H1 (cell line): ENCODE data around the gene AGAP1. TPM values are rescaled to one million over a fixed set of nuclear protein-coding genes. Genes with fewer than 3 reads are reported as not detected.

Experiments used
- CTCF ChIA-PET: fragments of 300-600 bp; sonication (Branson Sonifier 250); formaldehyde crosslinking; loops from one replicate; lab custom pipeline; 2021; ENCODE audit not compliant: partially characterized antibody; lab: Charles Lee
- POLR2A ChIA-PET: fragments of 300-600 bp; sonication (Branson Sonifier 250); formaldehyde crosslinking; loops from one replicate; lab custom pipeline; 2021; ENCODE audit warnings: inconsistent platforms; ENCODE audit not compliant: partially characterized antibody; lab: Charles Lee
- DNase-seq, 2 experiments: peaks; one replicate each; pipeline versions ENCODE4 v3.0.0 to v3.0.0-alpha.2; 2010 to 2022; ENCODE audit warnings: low spot score in 2 of 2, low read depth in 1 of 2, mixed read lengths in 1 of 2
- FAIRE-seq: peaks from 2 replicates; lab custom pipeline; 2011; peaks lifted over from hg19 to GRCh38; lab: Jason Lieb, UNC
- H2AFZ ChIP-seq: 2 replicates; pipeline ENCODE4 v1.8.1; 2012; ENCODE audit warnings: low read length, inconsistent platforms
- H2AK5ac ChIP-seq: 2 replicates; pipeline ENCODE4 v1.6.1; 2013; ENCODE audit warnings: low read depth, low read length
- H2BK120ac ChIP-seq: replicated peaks from 2 replicates; pipeline ENCODE3; 2013; ENCODE audit warnings: low read depth, low read length, inconsistent platforms
- H2BK12ac ChIP-seq: 2 replicates; pipeline ENCODE4 v1.6.1; 2013; ENCODE audit warnings: low read depth, low read length
- H2BK15ac ChIP-seq: 2 replicates; pipeline ENCODE4 v1.6.1; 2013; ENCODE audit warnings: low read length
- H2BK20ac ChIP-seq: 2 replicates; pipeline ENCODE4 v1.6.1; 2013; ENCODE audit warnings: low read length
- H2BK5ac ChIP-seq: 2 replicates; pipeline ENCODE4 v1.6.1; 2013; ENCODE audit warnings: low read depth, low read length
- H3K14ac ChIP-seq: 2 replicates; pipeline ENCODE4 v1.6.1; 2013; ENCODE audit warnings: inconsistent platforms; ENCODE audit not compliant: insufficient read length
- H3K18ac ChIP-seq: 2 replicates; pipeline ENCODE4 v1.6.1; 2013; ENCODE audit warnings: low read length; ENCODE audit errors: extremely low read depth
- H3K23ac ChIP-seq: 2 replicates; pipeline ENCODE4 v1.6.1; 2013; ENCODE audit warnings: inconsistent platforms; ENCODE audit not compliant: insufficient read length
- H3K23me2 ChIP-seq: 2 replicates; pipeline ENCODE4 v1.6.1; 2013; ENCODE audit warnings: low read depth, low read length
- H3K27ac ChIP-seq: 2 replicates; pipeline ENCODE4 v1.6.1; 2011; ENCODE audit warnings: low read depth, low read length, inconsistent platforms
- H3K27me3 ChIP-seq, 4 experiments: replicated peaks in 1 of 4; 1 replicate in 1 of 4; 2 replicates in 3 of 4; pipeline versions ENCODE4 v1.6.1 to v1.8.1; 2011 to 2013; ENCODE audit warnings: low read length in 3 of 4, mild to moderate bottlenecking in 3 of 4, inconsistent platforms in 2 of 4, mixed read lengths in 2 of 4, moderate library complexity in 1 of 4; ENCODE audit not compliant: control insufficient read depth in 3 of 4, insufficient read depth in 3 of 4; ENCODE audit errors: extremely low read depth in 1 of 4
- H3K36me3 ChIP-seq, 4 experiments: 2 replicates each; pipeline versions ENCODE4 v1.6.1 to v1.8.1; 2011 to 2013; ENCODE audit warnings: mild to moderate bottlenecking in 4 of 4, low read length in 3 of 4, moderate library complexity in 2 of 4, control low read depth in 1 of 4, inconsistent platforms in 1 of 4; ENCODE audit not compliant: insufficient read depth in 4 of 4, control insufficient read depth in 2 of 4
- H3K4ac ChIP-seq: replicated peaks from 2 replicates; pipeline ENCODE3; 2013; ENCODE audit warnings: low read length, low read depth, mixed read lengths, inconsistent platforms; ENCODE audit not compliant: insufficient read length
- H3K4me1 ChIP-seq, 4 experiments: replicated peaks in 1 of 4; 1 replicate in 1 of 4; 2 replicates in 3 of 4; pipeline versions ENCODE4 v1.6.1 to v1.8.1; 2011 to 2013; ENCODE audit warnings: low read length in 3 of 4, inconsistent platforms in 2 of 4, mixed read lengths in 1 of 4; ENCODE audit not compliant: insufficient read depth in 4 of 4, control insufficient read depth in 3 of 4
- H3K4me2 ChIP-seq, 2 experiments: 2 replicates each; pipeline versions ENCODE4 v1.6.1 to v1.8.1; 2011 to 2013; ENCODE audit warnings: low read depth in 2 of 2, low read length in 2 of 2, control low read depth in 1 of 2, inconsistent platforms in 1 of 2, mild to moderate bottlenecking in 1 of 2; ENCODE audit not compliant: insufficient read depth in 1 of 2
- H3K4me3 ChIP-seq, 4 experiments: fragments of 200-600, 300-600 bp in 1 of 4; sonication (generic), shearing (Covaris generic), sonication (Bioruptor Twin) in 1 of 4; 2 replicates each; pipeline versions ENCODE4 v1.5.1 to v1.8.1; 2011 to 2016; ENCODE audit warnings: low read length in 4 of 4, low read depth in 3 of 4, control low read depth in 2 of 4, inconsistent platforms in 2 of 4, mild to moderate bottlenecking in 2 of 4, mixed read lengths in 1 of 4, moderate library complexity in 1 of 4; ENCODE audit not compliant: insufficient read depth in 2 of 4; ENCODE audit errors: extremely low read depth in 1 of 4
- H3K56ac ChIP-seq: replicated peaks from 2 replicates; pipeline ENCODE3; 2013; ENCODE audit warnings: low read depth, mild to moderate bottlenecking, mixed read lengths, low read length, inconsistent platforms; ENCODE audit not compliant: insufficient read length
- H3K79me1 ChIP-seq: 2 replicates; pipeline ENCODE4 v1.6.1; 2013; ENCODE audit warnings: low read depth, low read length, control low read depth
- H3K79me2 ChIP-seq, 2 experiments: 2 replicates each; pipeline versions ENCODE4 v1.6.1 to v1.8.1; 2012 to 2013; ENCODE audit warnings: low read length in 2 of 2, mild to moderate bottlenecking in 2 of 2, inconsistent platforms in 1 of 2; ENCODE audit not compliant: insufficient read depth in 2 of 2, control insufficient read depth in 1 of 2
- H3K9ac ChIP-seq, 4 experiments: replicated peaks in 1 of 4; 1 replicate in 1 of 4; 2 replicates in 3 of 4; pipeline versions ENCODE4 v1.6.1 to v1.8.1; 2011 to 2013; ENCODE audit warnings: low read depth in 3 of 4, low read length in 3 of 4, control low read depth in 2 of 4, mild to moderate bottlenecking in 2 of 4, moderate library complexity in 2 of 4, inconsistent platforms in 1 of 4; ENCODE audit errors: extremely low read depth in 1 of 4
- H3K9me3 ChIP-seq, 2 experiments: 2 replicates each; pipeline versions ENCODE4 v1.6.1 to v1.8.1; 2012 to 2013; ENCODE audit warnings: mild to moderate bottlenecking in 2 of 2, moderate library complexity in 2 of 2, control low read depth in 1 of 2, inconsistent platforms in 1 of 2, low read depth in 1 of 2, low read length in 1 of 2, mixed read lengths in 1 of 2; ENCODE audit not compliant: insufficient read depth in 2 of 2
- H4K20me1 ChIP-seq, 2 experiments: replicated peaks in 1 of 2; 2 replicates each; pipeline versions ENCODE3 to v1.8.1; 2011 to 2013; ENCODE audit warnings: inconsistent platforms in 2 of 2, low read length in 2 of 2, mild to moderate bottlenecking in 1 of 2; ENCODE audit not compliant: insufficient read depth in 2 of 2, control insufficient read depth in 1 of 2
- H4K5ac ChIP-seq: 2 replicates; pipeline ENCODE4 v1.6.1; 2013; ENCODE audit warnings: low read length, low read depth, mixed read lengths, inconsistent platforms; ENCODE audit not compliant: insufficient read length
- H4K8ac ChIP-seq: 2 replicates; pipeline ENCODE4 v1.8.0; 2013; ENCODE audit warnings: mild to moderate bottlenecking, moderate library complexity, low read length, inconsistent platforms; ENCODE audit not compliant: insufficient read depth; ENCODE audit errors: extremely low read depth
- H4K91ac ChIP-seq: replicated peaks from 2 replicates; pipeline ENCODE3; 2013; ENCODE audit warnings: low read length, mixed read lengths, inconsistent platforms; ENCODE audit not compliant: insufficient read length
- BRCA1 ChIP-seq: IDR thresholded peaks from 2 replicates; pipeline ENCODE4 v1.6.1; 2012; ENCODE audit warnings: low read depth, low read length, improper control_type of control experiment
- CBX5 ChIP-seq: fragments of 300-800, 300-1000 bp; sonication (generic); IDR thresholded peaks from 2 replicates; pipeline ENCODE4 v1.7.1; 2016; ENCODE audit warnings: antibody characterized with exemption, low read length, low read depth
- CHD1 ChIP-seq: IDR thresholded peaks from 2 replicates; pipeline ENCODE4 v1.6.1; 2012; ENCODE audit warnings: low read depth, low read length, improper control_type of control experiment
- KDM4A ChIP-seq: IDR thresholded peaks from one replicate; pipeline ENCODE4 v1.7.1; 2012; ENCODE audit warnings: low read depth, mild to moderate bottlenecking, moderate library complexity, low read length, inconsistent platforms; ENCODE audit not compliant: severe bottlenecking
- NRF1 ChIP-seq: IDR thresholded peaks from 2 replicates; pipeline ENCODE4 v1.6.1; 2011; ENCODE audit warnings: mild to moderate bottlenecking, low read depth, low read length, improper control_type of control experiment
- SIN3A ChIP-seq, 2 experiments: IDR thresholded peaks in 1 of 2; conservative IDR thresholded peaks in 1 of 2; 2 replicates each; pipeline ENCODE4 v1.6.1; 2011 to 2012; ENCODE audit warnings: low read length in 2 of 2, improper control_type of control experiment in 1 of 2, low read depth in 1 of 2, mild to moderate bottlenecking in 1 of 2
- TAF1 ChIP-seq: IDR thresholded peaks from 2 replicates; pipeline ENCODE4 v1.6.1; 2011; ENCODE audit warnings: mild to moderate bottlenecking, low read depth, low read length
- WGBS, 2 experiments: shearing (Covaris generic) in 1 of 2; methylation state at CpG; one replicate each; pipeline versions ENCODE4 v1.1.6 to v1.1.7; 2013 to 2015; ENCODE audit warnings: low lambda C conversion rate in 2 of 2, mixed read lengths in 2 of 2, inconsistent platforms in 1 of 2, low coverage in 1 of 2, missing lambda C conversion rate in 1 of 2; ENCODE audit not compliant: insufficient replicate concordance in 2 of 2, insufficient coverage in 1 of 2, insufficient read length in 1 of 2; ENCODE audit errors: extremely low coverage in 1 of 2, missing lambda C conversion rate in 1 of 2; 5-methylcytosine and 5-hydroxymethylcytosine counted together
- polyA plus RNA-seq, 7 experiments: library from polyadenylated mRNA; depleted of rRNA in 3 of 7; stranded (reverse) in 5 of 7; unstranded in 2 of 7; fragments of >200 nt in 5 of 7; fragments of 200-250 nt in 2 of 7; gene quantifications; 1 replicate in 5 of 7; 2 replicates in 1 of 7; 4 replicates in 1 of 7; pipeline versions ENCODE4 v1.2.1 to v1.2.3, GENCODE V29; 2011 to 2013; ENCODE audit warnings: missing spikeins in 2 of 7, mixed read lengths in 2 of 7
- total RNA-seq: library from RNA; stranded (reverse); fragmentation: NEBNext Ultra II Directional; extraction: Animal tissue kit (Norgen Biotek cat#: 25700); gene quantifications from 2 replicates; pipeline ENCODE4 v1.2.1, GENCODE V29; 2021
- TF ChIP-seq, protein P1 (sequence below), 3 experiments: IDR thresholded peaks; 1 replicate in 2 of 3; 2 replicates in 1 of 3; pipeline versions ENCODE4 v1.5.1 to v1.6.1; 2011; ENCODE audit warnings: low read length in 3 of 3, mild to moderate bottlenecking in 3 of 3, inconsistent platforms in 2 of 3, low read depth in 1 of 3, moderate library complexity in 1 of 3; ENCODE audit not compliant: insufficient read depth in 1 of 3; ENCODE audit errors: control extremely low read depth in 1 of 3

AGAP1 gene
- total and polyA plus RNA-seq, 2 of the 8 experiments (the other 6 are each of a cell fraction or from before 2014, with no cell fraction given) = 18.1 to 39.4 TPM

GRCh38 chr2:235690809-235691450, 197.1 kb downstream of the AGAP1 start:
- H3K4me3 ChIP-seq = no peak overlapping the region
- no peak overlapping the region for H3K56ac ChIP-seq
- ChIA-PET CTCF (no interaction called here), POLR2A (no interaction called here)
- H3K9ac ChIP-seq = no peak overlapping the region
- FAIRE-seq (no peak), DNase-seq (no peak)
- no peak overlapping the region for H2AK5ac ChIP-seq
- no peak overlapping the region for H2BK5ac ChIP-seq
- H2AFZ ChIP-seq = no peak overlapping the region
- H3K79me2 ChIP-seq = peaks cover 0 to 89% of the 10 kb centered on the region in 2 experiments; a peak in 3 of 4 replicates
- H3K4me1 ChIP-seq = peaks cover 0 to 15% (median 4%) of the 10 kb centered on the region in 4 experiments; a peak in 6 of 7 replicates
- H3K4me2 ChIP-seq = no peak overlapping the region
- no peak overlapping the region for H2BK15ac ChIP-seq
- H3K23ac ChIP-seq = no peak overlapping the region
- peaks cover 19 to 26% of the 10 kb centered on the region in 2 experiments for H4K20me1 ChIP-seq
- H2BK12ac ChIP-seq = no peak overlapping the region
- no peak overlapping the region for H2BK120ac ChIP-seq
- no peak overlapping the region for H2BK20ac ChIP-seq
- WGBS, 2 experiments = 90% methylated on average over 14 of the region's 14 CpGs; no CpG with 5 or more reads in 1 of the 2 experiments
- no peak overlapping the region for H4K5ac ChIP-seq
- H3K23me2 ChIP-seq = no peaks in the 10 kb centered on the region
- H3K36me3 ChIP-seq = no peaks in the 10 kb centered on the region
- no peak overlapping the region for H3K14ac ChIP-seq
- H3K27ac ChIP-seq = no peak overlapping the region
- no peak overlapping the region for H3K18ac ChIP-seq
- peaks cover 39% of the 10 kb centered on the region for H3K79me1 ChIP-seq
- H4K8ac ChIP-seq = no peak overlapping the region
- TF ChIP-seq SIN3A (conservative IDR thresholded peaks at IDR 0.05 in 1 of 2, IDR thresholded peaks at IDR 0.05 in 1 of 2; ENCODE audit: low read depth in 1 of 2, low read length in 2 of 2) (no peak), KDM4A (no peak), BRCA1 (no peak), NRF1 (no peak), TAF1 (no peak), CBX5 (no peak), CHD1 (no peak)
- TF ChIP-seq, protein P1, sequence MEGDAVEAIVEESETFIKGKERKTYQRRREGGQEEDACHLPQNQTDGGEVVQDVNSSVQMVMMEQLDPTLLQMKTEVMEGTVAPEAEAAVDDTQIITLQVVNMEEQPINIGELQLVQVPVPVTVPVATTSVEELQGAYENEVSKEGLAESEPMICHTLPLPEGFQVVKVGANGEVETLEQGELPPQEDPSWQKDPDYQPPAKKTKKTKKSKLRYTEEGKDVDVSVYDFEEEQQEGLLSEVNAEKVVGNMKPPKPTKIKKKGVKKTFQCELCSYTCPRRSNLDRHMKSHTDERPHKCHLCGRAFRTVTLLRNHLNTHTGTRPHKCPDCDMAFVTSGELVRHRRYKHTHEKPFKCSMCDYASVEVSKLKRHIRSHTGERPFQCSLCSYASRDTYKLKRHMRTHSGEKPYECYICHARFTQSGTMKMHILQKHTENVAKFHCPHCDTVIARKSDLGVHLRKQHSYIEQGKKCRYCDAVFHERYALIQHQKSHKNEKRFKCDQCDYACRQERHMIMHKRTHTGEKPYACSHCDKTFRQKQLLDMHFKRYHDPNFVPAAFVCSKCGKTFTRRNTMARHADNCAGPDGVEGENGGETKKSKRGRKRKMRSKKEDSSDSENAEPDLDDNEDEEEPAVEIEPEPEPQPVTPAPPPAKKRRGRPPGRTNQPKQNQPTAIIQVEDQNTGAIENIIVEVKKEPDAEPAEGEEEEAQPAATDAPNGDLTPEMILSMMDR (IDR thresholded peaks at IDR 0.05; ENCODE audit: control extremely low read depth in 1 of 3, insufficient read depth in 1 of 3, low read depth in 1 of 3, low read length in 3 of 3) = no peak
- H3K27me3 ChIP-seq = no peaks in the 10 kb centered on the region
- H3K4ac ChIP-seq = no peak overlapping the region
- no peaks in the 10 kb centered on the region for H3K9me3 ChIP-seq
- no peak overlapping the region for H4K91ac ChIP-seq
